HEK293 (cell line): ENCODE results near the gene TMEM128.
A peak's percentile ranks its signal among the peaks of the same experiment; 100 is the strongest.
"Not testable (repeated sequence)": the region's sequence is repeated elsewhere in the genome, so short reads cannot be mapped to it uniquely, and the experiment has no call there.

ENCODE experiments used
- CTCF ChIA-PET: fragments of 350-600 bp; formaldehyde crosslinking; extraction: SDS; loops from one replicate; lab custom pipeline; 2021; ENCODE audit warnings: antibody characterized with exemption; lab: Yijun Ruan, JAX
- POLR2A ChIA-PET: fragments of 300-600 bp; formaldehyde crosslinking; extraction: SDS; loops from one replicate; lab custom pipeline; 2020; ENCODE audit warnings: antibody characterized with exemption, inconsistent platforms; lab: Yijun Ruan, JAX
- H3K27ac ChIP-seq: fragments of 200-500 bp; sonication (Bioruptor generic); 2 replicates; pipeline ENCODE4 v1.5.1; 2014; ENCODE audit warnings: low read depth, low read length, control low read depth, inconsistent platforms; ENCODE audit errors: extremely low read depth
- H3K36me3 ChIP-seq, 2 experiments: fragments of 200-500 bp in 1 of 2; sonication (Bioruptor generic) in 1 of 2; 1 replicate in 1 of 2; 2 replicates in 1 of 2; pipeline ENCODE4 v1.5.1; 2014 to 2017; ENCODE audit warnings: inconsistent platforms in 2 of 2, low read length in 2 of 2; ENCODE audit not compliant: control insufficient read depth in 2 of 2, insufficient read depth in 1 of 2
- H3K4me1 ChIP-seq: fragments of 200-500 bp; sonication (Bioruptor generic); 2 replicates; pipeline ENCODE4 v1.5.1; 2014; ENCODE audit warnings: mild to moderate bottlenecking, low read length, inconsistent platforms; ENCODE audit not compliant: control insufficient read depth, insufficient read depth
- H3K4me3 ChIP-seq: 2 replicates; pipeline ENCODE4 v1.5.1; 2011; ENCODE audit warnings: low read depth, mild to moderate bottlenecking, control low read depth, low read length, moderate library complexity
- H3K9me3 ChIP-seq: fragments of 200-500 bp; sonication (Bioruptor generic); 2 replicates; pipeline ENCODE4 v1.5.1; 2014; ENCODE audit warnings: low read depth, low read length, inconsistent platforms; ENCODE audit not compliant: control insufficient read depth, insufficient read depth
- CTCF ChIP-seq: fragments of 450-650 bp; formaldehyde crosslinking; IDR thresholded peaks from 2 replicates; pipeline ENCODE4 v1.5.1; 2016; ENCODE audit warnings: missing biosample characterization, missing genetic modification characterization
- OSR2 ChIP-seq: fragments of 450-650 bp; formaldehyde crosslinking; IDR thresholded peaks from 2 replicates; pipeline ENCODE4 v1.5.1; 2016; ENCODE audit warnings: missing biosample characterization, missing genetic modification characterization
- PRDM1 ChIP-seq: fragments of 450-650 bp; formaldehyde crosslinking; IDR thresholded peaks from 2 replicates; pipeline ENCODE4; 2016; ENCODE audit warnings: missing biosample characterization, missing genetic modification characterization
- REPIN1 ChIP-seq: fragments of 450-650 bp; formaldehyde crosslinking; IDR thresholded peaks from 2 replicates; pipeline ENCODE4 v1.5.1; 2017; ENCODE audit warnings: missing biosample characterization, missing genetic modification characterization, low read depth
- SCRT2 ChIP-seq: fragments of 450-650 bp; formaldehyde crosslinking; IDR thresholded peaks from 2 replicates; pipeline ENCODE4 v1.5.1; 2016; ENCODE audit warnings: missing biosample characterization, missing genetic modification characterization
- ZEB2 ChIP-seq: fragments of 450-650 bp; formaldehyde crosslinking; IDR thresholded peaks from 2 replicates; pipeline ENCODE4 v1.5.1; 2016; ENCODE audit warnings: missing biosample characterization, missing genetic modification characterization
- ZNF10 ChIP-seq: fragments of 450-650 bp; formaldehyde crosslinking; IDR thresholded peaks from 2 replicates; pipeline ENCODE4 v1.5.1; 2017; ENCODE audit warnings: missing biosample characterization, missing genetic modification characterization
- ZNF146 ChIP-seq: fragments of 450-650 bp; formaldehyde crosslinking; IDR thresholded peaks from 2 replicates; pipeline ENCODE4 v1.5.1; 2016; ENCODE audit warnings: missing biosample characterization, missing genetic modification characterization
- ZNF239 ChIP-seq: fragments of 450-650 bp; formaldehyde crosslinking; IDR thresholded peaks from 2 replicates; pipeline ENCODE4 v1.5.1; 2016; ENCODE audit warnings: missing biosample characterization, missing genetic modification characterization
- ZNF366 ChIP-seq: fragments of 450-650 bp; formaldehyde crosslinking; conservative IDR thresholded peaks from 2 replicates; pipeline ENCODE4 v1.5.1; 2016; ENCODE audit warnings: missing biosample characterization, missing genetic modification characterization
- ZNF580 ChIP-seq: fragments of 450-650 bp; formaldehyde crosslinking; IDR thresholded peaks from 2 replicates; pipeline ENCODE4 v1.5.1; 2016; ENCODE audit warnings: missing biosample characterization, missing genetic modification characterization
- ZNF639 ChIP-seq: fragments of 450-650 bp; formaldehyde crosslinking; IDR thresholded peaks from 2 replicates; pipeline ENCODE4 v1.5.1; 2016; ENCODE audit warnings: missing biosample characterization, missing genetic modification characterization
- ZNF645 ChIP-seq: fragments of 450-650 bp; formaldehyde crosslinking; IDR thresholded peaks from 2 replicates; pipeline ENCODE4; 2016; ENCODE audit warnings: missing biosample characterization, missing genetic modification characterization
- ZNF654 ChIP-seq: fragments of 450-650 bp; formaldehyde crosslinking; IDR thresholded peaks from 2 replicates; pipeline ENCODE4 v1.5.1; 2016; ENCODE audit warnings: low read depth, missing biosample characterization, missing genetic modification characterization
- ZNF830 ChIP-seq: fragments of 450-650 bp; IDR thresholded peaks from 2 replicates; pipeline ENCODE4 v1.5.0; 2018; ENCODE audit warnings: missing biosample characterization, missing genetic modification characterization, low read depth, mild to moderate bottlenecking, moderate library complexity

TMEM128 gene

GRCh38 chr4:4267981-4268380, 20.0 kb upstream of the TMEM128 start:
- Histone ChIP-seq H3K4me3 (no peak overlapping the region), H3K36me3 (peaks cover 3 to 60% of the 10 kb centered on the region in 2 experiments; a peak in 2 of 3 replicates), H3K9me3 (no peaks in the 10 kb centered on the region), H3K27ac (no peak overlapping the region), H3K4me1 (no peaks in the 10 kb centered on the region)
- ChIA-PET POLR2A (no interaction called here), CTCF (interaction anchor here (1.2 kb wide), 1 partner anchor 16 kb away, joined by 3 read pairs; no protein-coding TSS in a partner anchor)
- TF ChIP-seq ZNF366: no peak
- TF ChIP-seq OSR2: no peak
- TF ChIP-seq ZNF645 (tag by site-specific recombination): no peak
- no peak for TF ChIP-seq ZNF10 (tag by site-specific recombination)
- no peak for TF ChIP-seq REPIN1
- no peak for TF ChIP-seq ZNF639

GRCh38 chr4:4260185-4260751, 12.2 kb upstream of the TMEM128 start:
- Histone ChIP-seq H3K4me3 (no peak overlapping the region), H3K9me3 (no peaks in the 10 kb centered on the region), H3K4me1 (no peaks in the 10 kb centered on the region), H3K36me3 (no peaks in the 10 kb centered on the region), H3K27ac (no peak overlapping the region)
- TF ChIP-seq ZNF239 (tag by site-specific recombination): no peak
- TF ChIP-seq PRDM1 (tag by site-specific recombination): no peak
- TF ChIP-seq ZEB2 (tag by site-specific recombination): no peak
- TF ChIP-seq CTCF (tag by site-specific recombination): peak; percentile 69
- 0 out of 2 replicates have a peak, but pooled peaks have one; percentile 51 for TF ChIP-seq SCRT2
- TF ChIP-seq ZNF654: peak; percentile 41
- ChIA-PET POLR2A (no interaction called here), CTCF (interaction anchor here (0.6 to 2.6 kb wide), 14 partner anchors 9 to 222 kb away, joined by 3 to 18 read pairs (median 3); partner anchors contain the start of gene TMEM128)

- H3K27ac ChIP-seq: no peak overlapping the region
- H3K9me3 ChIP-seq: no peaks in the 10 kb centered on the region
- H3K4me3 ChIP-seq: no peak overlapping the region
- POLR2A ChIA-PET: no interaction called here
- no peaks in the 10 kb centered on the region for H3K36me3 ChIP-seq
- no peak for TF ChIP-seq ZNF830 (tag by site-specific recombination)
- CTCF ChIA-PET: interaction anchor here (0.6 to 2.6 kb wide), 14 partner anchors 9 to 222 kb away, joined by 3 to 18 read pairs (median 3); partner anchors contain the start of gene TMEM128
- no peaks in the 10 kb centered on the region for H3K4me1 ChIP-seq
Observed at GRCh38 chr4:4259484-4260100, 11.6 kb upstream of the TMEM128 start.

- H3K27ac ChIP-seq, POLR2A ChIA-PET, H3K4me3 ChIP-seq, H3K4me1 ChIP-seq, H3K9me3 ChIP-seq, H3K36me3 ChIP-seq: not testable (repeated sequence)
- TF ChIP-seq ZNF580 (tag by site-specific recombination): peak; percentile 81
- peak; percentile 98 for TF ChIP-seq ZNF146 (tag by site-specific recombination)
- CTCF ChIA-PET: interaction anchor here (0.7 kb wide), 1 partner anchor 16 kb away, joined by 3 read pairs; no protein-coding TSS in a partner anchor
Observed at GRCh38 chr4:4257705-4258104, 9.7 kb upstream of the TMEM128 start.
